Astrocyte (in vitro differentiated cells and primary cell): ENCODE measurements around the gene NXPH1. TPM values are rescaled to one million over a fixed set of nuclear protein-coding genes. Genes with fewer than 3 reads are reported as not detected.

Experiments
- DNase-seq: peaks from one replicate; pipeline ENCODE4 v3.0.0-alpha.2; 2010; ENCODE audit warnings: low read depth
- FAIRE-seq: peaks from 2 replicates; lab custom pipeline; 2011; peaks lifted over from hg19 to GRCh38; lab: Jason Lieb, UNC
- H2AFZ ChIP-seq: 2 replicates; pipeline ENCODE4 v1.6.0; 2012; ENCODE audit warnings: low read depth, low read length, inconsistent platforms
- H3K27ac ChIP-seq: 2 replicates; pipeline ENCODE4 v1.5.1; 2011; ENCODE audit warnings: low read depth, low read length, inconsistent platforms
- H3K27me3 ChIP-seq: 2 replicates; pipeline ENCODE4 v1.6.0; 2011; ENCODE audit warnings: low read length, inconsistent platforms; ENCODE audit not compliant: insufficient read depth
- H3K36me3 ChIP-seq: 2 replicates; pipeline ENCODE4 v1.5.1; 2011; ENCODE audit warnings: low read length, inconsistent platforms; ENCODE audit not compliant: insufficient read depth
- H3K4me1 ChIP-seq: 2 replicates; pipeline ENCODE4 v1.5.1; 2011; ENCODE audit warnings: low read length, inconsistent platforms; ENCODE audit not compliant: insufficient read depth
- H3K4me2 ChIP-seq: 2 replicates; pipeline ENCODE4 v1.6.0; 2012; ENCODE audit warnings: low read length, inconsistent platforms
- H3K4me3 ChIP-seq: 2 replicates; pipeline ENCODE4 v1.5.1; 2011; ENCODE audit warnings: low read depth, mild to moderate bottlenecking, low read length, inconsistent platforms; ENCODE audit not compliant: insufficient read depth
- H3K79me2 ChIP-seq: 2 replicates; pipeline ENCODE4 v1.6.0; 2012; ENCODE audit warnings: mild to moderate bottlenecking, low read length, inconsistent platforms; ENCODE audit not compliant: insufficient read depth
- H3K9ac ChIP-seq: 2 replicates; pipeline ENCODE4 v1.6.0; 2012; ENCODE audit warnings: mild to moderate bottlenecking, low read length, inconsistent platforms
- H3K9me3 ChIP-seq: 2 replicates; pipeline ENCODE4 v1.5.1; 2012; ENCODE audit warnings: low read depth, mild to moderate bottlenecking, low read length, inconsistent platforms; ENCODE audit not compliant: insufficient read depth
- H4K20me1 ChIP-seq: 2 replicates; pipeline ENCODE4 v1.6.0; 2012; ENCODE audit warnings: low read length, inconsistent platforms; ENCODE audit not compliant: insufficient read depth
- H3K27ac Mint-ChIP-seq: one replicate; pipeline ENCODE4 v1.8.0; 2021; ENCODE audit warnings: mild to moderate bottlenecking, mixed read lengths; ENCODE audit not compliant: unreplicated experiment
- H3K27me3 Mint-ChIP-seq: one replicate; pipeline ENCODE4 v1.8.0; 2021; ENCODE audit warnings: low read depth, mixed read lengths; ENCODE audit not compliant: unreplicated experiment
- H3K36me3 Mint-ChIP-seq: one replicate; pipeline ENCODE4 v1.8.0; 2021; ENCODE audit warnings: low read depth, mixed read lengths; ENCODE audit not compliant: unreplicated experiment
- H3K4me1 Mint-ChIP-seq: one replicate; pipeline ENCODE4 v1.8.0; 2021; ENCODE audit warnings: low read depth, mixed read lengths; ENCODE audit not compliant: unreplicated experiment
- H3K4me3 Mint-ChIP-seq: one replicate; pipeline ENCODE4 v1.8.0; 2021; ENCODE audit warnings: mild to moderate bottlenecking, moderate library complexity, mixed read lengths; ENCODE audit not compliant: unreplicated experiment
- H3K9me3 Mint-ChIP-seq: one replicate; pipeline ENCODE4 v1.8.0; 2021; ENCODE audit warnings: mild to moderate bottlenecking, mixed read lengths; ENCODE audit not compliant: unreplicated experiment
- CTCF ChIP-seq: IDR thresholded peaks from 2 replicates; pipeline ENCODE4 v1.5.1; 2011; ENCODE audit warnings: low read depth, mild to moderate bottlenecking, inconsistent platforms, low read length, moderate library complexity; ENCODE audit not compliant: insufficient read depth
- EZH2 ChIP-seq: IDR thresholded peaks from 2 replicates; pipeline ENCODE4 v1.6.1; 2012; ENCODE audit warnings: mild to moderate bottlenecking, low read length, inconsistent platforms; ENCODE audit not compliant: insufficient read depth
- total RNA-seq: library from RNA; stranded (reverse); gene quantifications from 2 replicates; pipeline ENCODE4 v1.2.1, GENCODE V29; 2021

Gene NXPH1
- total RNA-seq, 1 donor from 2014 or later = 0.16 TPM

DNA sequence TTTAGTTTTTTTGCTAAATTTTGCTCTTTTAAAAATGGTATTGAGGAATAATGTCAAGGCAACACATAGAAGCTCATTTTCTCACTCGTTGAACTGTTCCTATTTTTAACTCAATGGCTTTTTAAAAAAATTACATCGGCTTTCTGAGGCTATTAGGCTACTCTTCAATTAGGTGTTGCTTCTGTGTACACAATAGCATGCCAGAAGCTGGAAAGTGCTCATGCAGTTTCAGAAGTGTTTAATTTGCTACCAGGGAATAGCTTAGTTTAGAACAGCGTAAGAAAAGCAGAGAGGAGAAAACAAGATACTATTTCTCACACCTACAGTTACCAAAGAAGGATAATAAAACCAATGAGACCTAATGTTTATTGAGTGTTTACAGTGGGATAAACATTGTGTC, 157.4 kb downstream of the NXPH1 start:
- no peak overlapping the region for H3K4me3 Mint-ChIP-seq
- no peak for FAIRE-seq
- no peak overlapping the region for H3K27ac Mint-ChIP-seq

DNA sequence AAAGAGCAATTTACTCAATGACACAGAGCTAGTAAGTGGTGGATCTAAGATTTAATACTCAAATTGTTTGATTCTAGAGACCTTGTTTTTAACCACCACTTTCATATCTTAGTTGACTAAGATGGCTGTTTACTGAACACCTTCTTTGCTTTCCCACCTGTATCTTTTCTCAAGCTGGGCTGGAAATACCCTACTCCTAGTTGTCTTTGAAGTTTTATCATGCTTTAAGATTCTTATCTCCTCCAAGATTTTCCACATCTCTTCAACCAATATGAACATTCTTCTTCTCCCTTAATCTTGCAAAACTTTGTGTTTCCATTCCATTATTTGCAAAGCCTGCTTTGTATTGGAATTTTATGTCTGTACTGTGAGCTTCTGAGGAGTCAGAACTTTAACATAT, 157.9 kb downstream of the NXPH1 start:
- Histone ChIP-seq H3K9me3 (peaks cover 3% of the 10 kb centered on the region), H3K36me3 (no peaks in the 10 kb centered on the region), H2AFZ (no peak overlapping the region), H3K4me3 (no peak overlapping the region), H4K20me1 (no peaks in the 10 kb centered on the region), H3K4me2 (no peak overlapping the region), H3K27ac (no peak overlapping the region), H3K4me1 (no peaks in the 10 kb centered on the region), H3K27me3 (no peaks in the 10 kb centered on the region), H3K9ac (no peak overlapping the region), H3K79me2 (no peaks in the 10 kb centered on the region)
- DNase-seq (no peak), FAIRE-seq (no peak)
- no peaks in the 10 kb centered on the region for H3K36me3 Mint-ChIP-seq
- no peaks in the 10 kb centered on the region for H3K4me1 Mint-ChIP-seq
- no peaks in the 10 kb centered on the region for H3K27me3 Mint-ChIP-seq
- TF ChIP-seq EZH2 = no peak
- TF ChIP-seq CTCF = no peak
- H3K9me3 Mint-ChIP-seq = no peaks in the 10 kb centered on the region
- no peak overlapping the region for H3K27ac Mint-ChIP-seq
- no peak overlapping the region for H3K4me3 Mint-ChIP-seq

More for the DNA sequence above, 157.4 kb downstream of the NXPH1 start:
- H3K36me3 Mint-ChIP-seq = no peaks in the 10 kb centered on the region
- peaks cover 3% of the 10 kb centered on the region for H3K9me3 ChIP-seq
- TF ChIP-seq CTCF (no peak), EZH2 (no peak)
- no peak for DNase-seq
- no peaks in the 10 kb centered on the region for H3K4me1 Mint-ChIP-seq
- H3K79me2 ChIP-seq = no peaks in the 10 kb centered on the region
- no peaks in the 10 kb centered on the region for H3K9me3 Mint-ChIP-seq
- no peak overlapping the region for H3K27ac ChIP-seq
- H3K27me3 ChIP-seq = no peaks in the 10 kb centered on the region
- H4K20me1 ChIP-seq = no peaks in the 10 kb centered on the region
- no peak overlapping the region for H2AFZ ChIP-seq
- H3K9ac ChIP-seq = no peak overlapping the region
- no peaks in the 10 kb centered on the region for H3K36me3 ChIP-seq
- no peak overlapping the region for H3K4me2 ChIP-seq
- no peak overlapping the region for H3K4me3 ChIP-seq
- no peaks in the 10 kb centered on the region for H3K4me1 ChIP-seq
- H3K27me3 Mint-ChIP-seq = no peaks in the 10 kb centered on the region

- TF ChIP-seq EZH2 (no peak), CTCF (no peak)
- no peaks in the 10 kb centered on the region for H3K4me1 Mint-ChIP-seq
- no peak overlapping the region for H3K27ac Mint-ChIP-seq
- H3K36me3 Mint-ChIP-seq = no peaks in the 10 kb centered on the region
- H3K4me3 Mint-ChIP-seq = no peak overlapping the region
- no peaks in the 10 kb centered on the region for H3K27me3 Mint-ChIP-seq
- no peaks in the 10 kb centered on the region for H3K36me3 ChIP-seq
- no peak overlapping the region for H2AFZ ChIP-seq
- FAIRE-seq (no peak), DNase-seq (no peak)
- H3K27ac ChIP-seq = no peak overlapping the region
- H4K20me1 ChIP-seq = no peaks in the 10 kb centered on the region
- H3K9me3 ChIP-seq = peaks cover 3% of the 10 kb centered on the region
- H3K4me1 ChIP-seq = no peaks in the 10 kb centered on the region
- no peak overlapping the region for H3K4me3 ChIP-seq
- H3K27me3 ChIP-seq = no peaks in the 10 kb centered on the region
- H3K9ac ChIP-seq = no peak overlapping the region
- H3K4me2 ChIP-seq = no peak overlapping the region
- no peaks in the 10 kb centered on the region for H3K79me2 ChIP-seq
- H3K9me3 Mint-ChIP-seq = no peaks in the 10 kb centered on the region
These were observed 158.8 kb downstream of the NXPH1 start for GRCh38 chr7:8592167-8592566.
